DOHH2 (cell line): ENCODE results near the gene GPRC5C.

Experiments used
- EZH2phosphoT487 ChIP-seq: fragments of 200-600 bp; sonication (generic); IDR thresholded peaks from 2 replicates; pipeline ENCODE4 v1.6.1; 2017; ENCODE audit warnings: borderline replicate concordance, mild to moderate bottlenecking, antibody characterized with exemption, low read length, moderate library complexity, mixed read lengths
- TF ChIP-seq, protein P1 (sequence below): fragments of 200-600 bp; sonication (generic); IDR thresholded peaks from one replicate; pipeline ENCODE4 v1.5.1; 2014; ENCODE audit warnings: antibody characterized with exemption, mild to moderate bottlenecking, low read depth, low read length; ENCODE audit not compliant: poor library complexity, severe bottlenecking

DNA sequence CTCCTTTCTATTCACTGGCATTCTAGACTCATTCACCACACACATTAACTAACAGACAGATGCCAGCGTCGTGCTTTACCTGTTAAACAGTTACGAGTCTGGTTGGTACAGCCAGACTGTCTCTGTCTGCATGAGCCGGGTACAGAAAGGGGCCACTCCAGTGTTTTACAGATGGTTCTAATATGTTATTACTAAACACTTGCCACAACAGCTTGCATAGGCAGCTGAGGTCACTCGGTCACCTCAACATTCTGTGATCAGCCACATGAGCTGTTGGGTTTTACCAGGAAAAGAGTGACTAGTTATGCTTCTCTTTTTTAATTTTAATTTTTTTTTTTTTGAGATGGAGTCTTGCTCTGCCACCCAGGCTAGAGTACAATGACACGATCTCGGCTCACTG lies 59.7 kb downstream of the GPRC5C start:
- TF ChIP-seq, protein P1, sequence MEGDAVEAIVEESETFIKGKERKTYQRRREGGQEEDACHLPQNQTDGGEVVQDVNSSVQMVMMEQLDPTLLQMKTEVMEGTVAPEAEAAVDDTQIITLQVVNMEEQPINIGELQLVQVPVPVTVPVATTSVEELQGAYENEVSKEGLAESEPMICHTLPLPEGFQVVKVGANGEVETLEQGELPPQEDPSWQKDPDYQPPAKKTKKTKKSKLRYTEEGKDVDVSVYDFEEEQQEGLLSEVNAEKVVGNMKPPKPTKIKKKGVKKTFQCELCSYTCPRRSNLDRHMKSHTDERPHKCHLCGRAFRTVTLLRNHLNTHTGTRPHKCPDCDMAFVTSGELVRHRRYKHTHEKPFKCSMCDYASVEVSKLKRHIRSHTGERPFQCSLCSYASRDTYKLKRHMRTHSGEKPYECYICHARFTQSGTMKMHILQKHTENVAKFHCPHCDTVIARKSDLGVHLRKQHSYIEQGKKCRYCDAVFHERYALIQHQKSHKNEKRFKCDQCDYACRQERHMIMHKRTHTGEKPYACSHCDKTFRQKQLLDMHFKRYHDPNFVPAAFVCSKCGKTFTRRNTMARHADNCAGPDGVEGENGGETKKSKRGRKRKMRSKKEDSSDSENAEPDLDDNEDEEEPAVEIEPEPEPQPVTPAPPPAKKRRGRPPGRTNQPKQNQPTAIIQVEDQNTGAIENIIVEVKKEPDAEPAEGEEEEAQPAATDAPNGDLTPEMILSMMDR = no peak
- TF ChIP-seq EZH2phosphoT487 = no peak
